Inflammatory macrophage treated with lipopolysaccharide for 4 hours (primary cell): ENCODE results near the gene PHACTR1.

Source experiments
- DNase-seq: peaks from one replicate; pipeline ENCODE4 v3.0.0-alpha.2; 2020

The PHACTR1 gene

GRCh38 chr6:12804952-12805645 lies 88.5 kb downstream of the PHACTR1 start:
- no peak for DNase-seq

DNA sequence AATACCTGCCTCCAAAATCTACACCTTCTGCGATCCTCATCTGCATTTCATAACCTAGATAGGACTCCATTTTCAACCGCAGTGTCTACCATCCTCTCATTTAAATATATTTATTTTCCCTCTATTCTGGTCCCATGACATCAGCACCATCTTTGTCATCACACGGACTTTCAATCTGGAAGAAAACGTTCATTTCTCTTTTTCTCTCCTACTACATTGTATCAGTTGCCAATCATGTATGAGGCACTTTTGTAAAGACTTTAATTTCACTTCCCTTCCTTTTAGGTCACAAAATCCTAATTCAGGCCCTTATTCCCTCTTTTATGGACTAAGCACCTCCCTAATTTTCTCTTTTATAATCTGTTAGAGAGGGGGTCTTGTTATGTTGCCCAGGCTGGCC lies 89.6 kb downstream of the PHACTR1 start:
- peak; percentile 63 for DNase-seq

DNA sequence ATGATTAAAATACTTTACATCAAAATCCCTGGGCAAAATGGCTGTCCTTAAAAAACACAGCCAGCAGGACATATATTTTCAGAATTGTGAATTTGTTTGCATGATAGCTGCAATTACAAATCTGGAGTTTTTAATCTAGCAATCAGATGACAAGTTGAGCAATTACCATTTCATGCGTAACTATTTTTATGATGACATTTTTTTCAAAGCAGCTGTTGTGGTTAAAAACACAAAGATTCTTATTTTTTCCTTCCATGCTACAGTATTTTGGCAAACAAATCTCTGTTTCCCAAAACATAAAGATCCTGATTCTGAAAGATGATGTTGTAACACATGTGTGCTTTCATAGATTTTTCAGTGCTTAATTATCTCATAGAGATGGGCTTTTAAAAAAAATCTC lies 90.2 kb downstream of the PHACTR1 start:
- DNase-seq, result peak; percentile 51

- no peak for DNase-seq
Observed at GRCh38 chr6:12811519-12811918, 95.0 kb downstream of the PHACTR1 start.

GRCh38 chr6:12813321-12813720 lies 96.8 kb downstream of the PHACTR1 start:
- no peak for DNase-seq

- DNase-seq, result peak; percentile 25
Observed at GRCh38 chr6:12814015-12814414, 97.4 kb downstream of the PHACTR1 start.

DNA sequence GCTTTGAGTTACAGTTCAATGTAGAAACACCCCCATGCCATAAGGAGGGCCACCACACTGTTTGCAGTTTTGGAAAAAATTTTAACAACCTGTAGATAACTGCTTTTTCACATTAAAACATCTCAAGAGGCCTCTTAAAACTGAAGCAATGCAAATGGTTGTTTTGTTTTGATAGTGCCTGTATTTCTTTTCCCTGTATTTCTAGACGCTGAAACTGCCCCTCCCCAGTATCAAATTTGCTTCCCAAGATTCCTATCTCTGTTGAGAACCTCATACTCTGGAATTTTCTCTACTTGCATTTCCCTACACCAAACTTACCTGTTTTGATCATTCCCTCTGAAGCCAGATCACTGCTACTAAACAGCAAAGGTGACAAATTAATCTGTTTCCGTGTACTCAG lies 98.5 kb downstream of the PHACTR1 start:
- no peak for DNase-seq

DNA sequence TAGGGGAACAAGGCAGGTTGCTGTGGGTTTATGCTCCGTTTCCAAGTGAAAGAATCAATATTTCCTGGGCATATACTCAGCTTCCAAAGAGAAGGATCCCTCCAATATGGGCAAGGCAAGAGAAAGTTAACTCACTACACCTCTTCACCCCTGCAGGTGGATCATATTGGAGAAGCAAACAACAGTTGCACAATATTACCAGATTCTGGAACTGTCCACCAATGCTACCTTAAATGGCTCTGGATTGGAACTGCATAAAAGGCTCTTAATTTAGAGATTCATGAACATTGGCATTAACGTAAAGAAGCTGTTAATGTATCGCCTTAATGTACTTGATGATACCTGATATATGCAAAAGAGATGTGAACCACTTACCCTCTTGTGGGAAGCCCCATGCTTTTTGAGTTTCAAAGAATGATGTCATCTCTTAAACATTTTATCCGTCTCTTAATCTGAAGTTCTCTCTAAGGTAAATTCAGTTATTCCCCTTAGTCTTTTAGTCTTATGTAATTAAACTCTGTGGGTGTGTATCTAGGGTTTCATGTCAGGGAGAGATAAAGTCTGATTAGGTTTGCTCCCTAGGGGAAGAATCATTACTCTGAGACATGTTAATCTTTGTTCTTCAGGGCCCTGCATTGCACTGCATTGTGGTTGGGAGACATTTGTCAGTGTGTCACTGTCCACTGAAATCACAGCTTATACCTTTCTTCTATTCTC lies 99.5 kb downstream of the PHACTR1 start:
- no peak for DNase-seq

GRCh38 chr6:12818324-12818723 lies 101.8 kb downstream of the PHACTR1 start:
- DNase-seq, result peak; percentile 50

GRCh38 chr6:12823847-12824246 lies 107.3 kb downstream of the PHACTR1 start:
- no peak for DNase-seq

DNA sequence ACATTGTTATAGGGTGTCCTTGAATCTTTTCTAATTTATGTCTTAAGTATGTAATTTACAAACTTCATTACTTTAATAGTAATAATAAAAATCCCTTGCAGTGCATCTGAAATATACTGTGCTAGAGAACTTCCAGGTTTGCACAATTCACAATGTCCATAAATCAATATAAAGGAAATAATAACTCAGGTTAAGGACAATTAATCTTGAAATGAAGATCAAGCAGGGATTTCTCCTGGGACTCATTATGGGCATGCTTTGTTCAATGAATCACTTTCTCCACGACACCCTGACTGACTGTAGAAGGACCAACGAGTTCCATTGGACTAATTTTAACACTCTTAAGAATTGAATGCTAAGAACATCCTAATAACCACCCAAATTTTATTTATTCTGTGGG lies 110.0 kb downstream of the PHACTR1 start:
- DNase-seq, result no peak

DNA sequence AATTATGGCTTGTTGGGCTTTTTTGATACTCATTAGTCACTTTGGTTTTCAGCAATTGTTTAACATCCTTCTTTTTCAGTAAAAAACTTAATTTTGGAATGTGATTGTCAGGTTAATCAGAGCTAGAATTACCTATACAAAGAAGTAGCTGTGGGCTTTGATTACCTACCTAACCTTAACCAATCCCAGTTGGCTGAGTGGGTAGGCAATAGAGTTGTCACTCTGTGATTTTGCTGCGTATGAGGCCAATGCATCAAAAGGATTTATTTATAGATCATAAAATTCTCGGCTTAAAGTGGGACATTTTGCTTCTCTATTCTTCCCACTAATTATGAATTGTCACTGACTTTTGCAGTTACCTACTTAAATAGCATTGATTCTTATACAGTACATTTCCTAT lies 111.4 kb downstream of the PHACTR1 start:
- no peak for DNase-seq

DNA sequence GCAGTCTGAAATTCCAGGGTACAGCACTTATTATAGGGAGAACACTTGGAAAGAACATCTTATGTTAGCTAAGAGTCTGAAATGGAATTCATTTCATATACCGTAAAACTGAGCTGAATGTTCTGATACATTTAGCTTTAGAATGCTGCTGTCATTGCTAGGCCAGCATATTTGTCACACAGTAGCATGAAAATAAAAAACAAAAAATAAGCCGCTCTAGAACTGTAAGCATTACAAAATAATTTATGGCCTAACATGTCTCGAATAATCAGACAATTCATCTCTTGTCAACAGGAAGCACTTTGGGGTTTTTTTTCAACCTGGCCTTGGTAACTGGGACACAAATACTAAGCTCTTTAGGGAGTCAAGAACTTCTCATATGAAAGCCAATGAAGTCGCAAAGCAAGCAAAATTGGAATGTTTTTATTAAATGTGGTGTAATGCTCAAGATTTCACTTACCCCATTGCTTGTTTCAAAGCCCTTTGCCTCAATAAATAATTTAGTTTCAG lies 115.7 kb downstream of the PHACTR1 start:
- DNase-seq, result no peak

DNA sequence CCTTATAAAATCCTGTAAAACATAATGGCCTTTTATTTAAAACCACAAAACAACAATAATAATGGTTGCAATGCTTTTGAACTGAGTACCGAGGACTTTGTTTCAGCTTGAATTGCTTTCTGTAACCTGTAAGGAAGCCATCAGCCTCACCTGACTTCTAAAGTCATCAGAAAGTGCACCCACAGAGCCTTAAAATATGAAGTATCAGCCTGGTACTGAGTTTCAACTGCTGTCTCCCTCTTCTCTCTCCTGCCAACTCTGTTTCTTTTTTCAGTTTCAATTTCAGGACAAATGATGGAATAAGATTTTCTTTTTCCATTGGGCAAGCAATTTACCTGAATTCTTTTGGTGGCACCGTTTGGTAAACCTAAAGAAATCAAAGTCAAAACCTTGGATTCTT lies 119.4 kb downstream of the PHACTR1 start:
- no peak for DNase-seq

DNA sequence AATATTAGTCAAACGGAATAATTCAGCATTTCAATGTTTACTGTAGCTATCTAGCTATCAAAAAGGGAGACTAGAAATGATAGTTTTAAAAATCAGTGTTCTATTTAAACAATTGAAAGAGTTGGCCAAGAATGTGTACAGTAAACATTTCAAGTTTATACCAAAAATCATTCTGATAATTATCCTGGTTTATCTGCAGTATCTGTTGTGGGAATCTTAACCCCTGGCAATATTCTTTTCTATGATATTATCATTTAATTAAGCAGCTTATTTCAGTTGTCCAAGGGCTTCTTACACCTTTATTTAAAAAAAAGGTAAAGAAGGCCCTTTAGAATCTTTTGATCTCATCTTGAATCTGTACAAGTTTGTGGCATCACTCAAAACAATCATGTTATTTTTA lies 125.1 kb downstream of the PHACTR1 start:
- DNase-seq, result no peak

DNA sequence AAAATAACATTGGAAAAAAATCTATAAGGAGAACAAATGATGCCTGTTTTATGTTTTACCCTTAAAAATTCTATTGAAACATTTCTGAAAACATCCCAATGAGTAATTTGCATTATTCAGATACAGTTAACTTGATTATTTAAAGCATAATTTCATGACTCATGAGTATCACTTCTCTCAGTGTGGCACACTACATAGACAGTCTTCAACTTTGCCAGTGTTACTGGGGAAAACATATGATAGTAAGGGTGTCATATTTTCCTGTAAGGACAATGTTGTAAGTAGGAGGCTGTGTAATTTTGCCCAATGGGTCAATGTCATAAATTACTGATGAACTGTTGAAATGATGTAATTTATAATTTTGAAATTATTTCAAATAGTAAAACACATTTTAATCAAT lies 125.5 kb downstream of the PHACTR1 start:
- DNase-seq, result peak; percentile 2

GRCh38 chr6:12842658-12843057 lies 126.1 kb downstream of the PHACTR1 start:
- DNase-seq, result no peak

GRCh38 chr6:12844284-12845223 lies 128.0 kb downstream of the PHACTR1 start:
- peak; percentile 17 for DNase-seq

DNA sequence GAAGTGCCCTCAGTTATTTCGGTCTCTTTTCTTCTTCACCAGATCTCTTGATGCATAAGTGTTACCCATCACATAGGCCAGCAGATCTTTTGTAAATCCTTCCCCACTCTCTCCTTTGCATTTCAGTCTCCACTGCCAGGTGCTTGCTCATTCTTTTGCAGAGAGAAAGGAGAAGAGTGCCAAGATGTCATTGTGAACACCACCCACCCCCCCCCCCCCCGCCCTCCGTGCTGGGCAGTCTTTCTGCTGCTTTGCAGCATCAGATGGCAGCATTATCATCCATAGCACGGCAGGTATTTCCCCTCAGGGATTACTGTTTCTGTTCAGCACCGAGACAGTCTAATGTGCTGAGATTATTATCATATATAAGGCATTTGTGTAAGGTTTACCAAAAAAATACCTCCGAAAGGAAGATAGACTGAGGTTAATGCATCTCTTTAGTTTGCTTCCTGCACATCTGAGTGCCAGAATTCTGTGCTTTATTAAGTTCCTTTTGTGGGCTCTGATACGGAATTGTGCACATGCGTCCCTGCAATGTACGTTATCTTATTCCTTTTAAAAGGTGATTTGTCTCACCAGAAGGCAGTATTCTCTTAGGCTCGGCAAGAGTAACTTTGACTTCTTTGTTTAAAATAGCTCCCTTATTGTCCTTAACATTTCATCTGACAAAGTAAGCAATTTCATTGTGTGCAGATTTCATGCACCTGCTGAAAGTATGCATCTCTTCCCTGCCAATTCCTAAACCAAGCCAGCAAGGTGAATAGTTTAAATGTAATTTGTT lies 128.8 kb downstream of the PHACTR1 start:
- DNase-seq, result no peak

- DNase-seq, result no peak
Observed at GRCh38 chr6:12848964-12849808, 132.6 kb downstream of the PHACTR1 start.

DNA sequence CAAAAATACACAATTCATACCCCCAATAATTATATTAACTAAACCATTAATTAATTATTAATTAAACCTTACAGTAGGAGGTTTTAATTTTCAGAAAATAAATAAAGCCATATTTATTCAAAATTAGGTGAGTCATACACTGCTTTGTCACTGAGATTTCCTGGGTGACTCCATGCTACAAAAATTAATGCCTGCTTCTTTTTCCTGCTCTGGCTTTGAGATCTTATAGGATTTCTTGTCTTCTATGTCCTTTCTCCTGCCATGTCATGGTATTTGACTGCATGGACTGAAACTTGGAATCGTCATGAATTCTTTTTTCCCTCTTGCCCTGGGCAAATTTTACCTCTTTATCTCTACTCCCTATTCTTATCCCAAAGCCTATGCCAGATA lies 133.2 kb downstream of the PHACTR1 start:
- DNase-seq, result no peak
